Measurements from ENCODE around the gene LEMD3.
A peak's percentile ranks its signal among the peaks of the same experiment; 100 is the strongest.

Gene LEMD3

GRCh38 chr12:65169320-65170208 lies at the start of gene LEMD3:
Gene LEMD3 (plus strand): TSS chr12:65169583. CDS start chr12:65169597, 14 bp downstream.
- peak; percentile 73 for DNase-seq (ENCODE audit: low read depth)

- DNase-seq (ENCODE audit: low read depth) = no peak
Measured at GRCh38 chr12:65121049-65121955, 48.1 kb upstream of the LEMD3 start, which contains the start of gene WIF1. Gene WIF1 (minus strand): TSS chr12:65121305. CDS start chr12:65121191, 114 bp downstream.

GRCh38 chr12:65121956-65122469 lies 47.4 kb upstream of the LEMD3 start:
- DNase-seq (ENCODE audit: low read depth) = no peak

- DNase-seq (ENCODE audit: low read depth) = no peak
Measured at GRCh38 chr12:65122703-65123102, 46.7 kb upstream of the LEMD3 start.

GRCh38 chr12:65123435-65124063 lies 45.8 kb upstream of the LEMD3 start:
- DNase-seq (ENCODE audit: low read depth) = peak; percentile 10

GRCh38 chr12:65125247-65125646 lies 44.1 kb upstream of the LEMD3 start:
- DNase-seq (ENCODE audit: low read depth) = no peak

- DNase-seq (ENCODE audit: low read depth) = no peak
Measured at GRCh38 chr12:65125975-65126374, 43.4 kb upstream of the LEMD3 start.

- no peak for DNase-seq (ENCODE audit: low read depth)
Measured at GRCh38 chr12:65126482-65126881, 42.9 kb upstream of the LEMD3 start.

- no peak for DNase-seq (ENCODE audit: low read depth)
Measured at GRCh38 chr12:65133879-65134278, 35.5 kb upstream of the LEMD3 start.

- DNase-seq (ENCODE audit: low read depth) = no peak
Measured at GRCh38 chr12:65139389-65139788, 30.0 kb upstream of the LEMD3 start.

GRCh38 chr12:65140738-65141137 lies 28.6 kb upstream of the LEMD3 start:
- DNase-seq (ENCODE audit: low read depth) = no peak

GRCh38 chr12:65147312-65147905 lies 22.0 kb upstream of the LEMD3 start:
- no peak for DNase-seq (ENCODE audit: low read depth)

- DNase-seq (ENCODE audit: low read depth) = no peak
Measured at GRCh38 chr12:65152012-65152411, 17.4 kb upstream of the LEMD3 start.

- DNase-seq (ENCODE audit: low read depth) = no peak
Measured at GRCh38 chr12:65152596-65152995, 16.8 kb upstream of the LEMD3 start.

GRCh38 chr12:65155784-65156183 lies 13.6 kb upstream of the LEMD3 start:
- DNase-seq (ENCODE audit: low read depth) = no peak

GRCh38 chr12:65156366-65156841 lies 13.0 kb upstream of the LEMD3 start:
- no peak for DNase-seq (ENCODE audit: low read depth)

- no peak for DNase-seq (ENCODE audit: low read depth)
Measured at GRCh38 chr12:65157091-65157490, 12.3 kb upstream of the LEMD3 start.

GRCh38 chr12:65162609-65163008 lies 6.8 kb upstream of the LEMD3 start:
- no peak for DNase-seq (ENCODE audit: low read depth)

- DNase-seq (ENCODE audit: low read depth) = no peak
Measured at GRCh38 chr12:65164244-65164643, 5.1 kb upstream of the LEMD3 start.

- no peak for DNase-seq (ENCODE audit: low read depth)
Measured at GRCh38 chr12:65164774-65165173, 4.6 kb upstream of the LEMD3 start.

- DNase-seq (ENCODE audit: low read depth) = no peak
Measured at GRCh38 chr12:65168681-65169319, 583 bp upstream of the LEMD3 start.
